Limb (tissue), 2 donors: ENCODE results near the gene LRP10.
A peak's percentile ranks its signal among the peaks of the same experiment; 100 is the strongest.
"Not testable (repeated sequence)": the region's sequence is repeated elsewhere in the genome, so short reads cannot be mapped to it uniquely, and the experiment has no call there.

Experiments
- DNase-seq, 2 donors: peaks; one replicate each; pipeline ENCODE4 v3.0.0-alpha.2; 2016; ENCODE audit errors: extremely low spot score in 2 of 2

Gene LRP10

DNA sequence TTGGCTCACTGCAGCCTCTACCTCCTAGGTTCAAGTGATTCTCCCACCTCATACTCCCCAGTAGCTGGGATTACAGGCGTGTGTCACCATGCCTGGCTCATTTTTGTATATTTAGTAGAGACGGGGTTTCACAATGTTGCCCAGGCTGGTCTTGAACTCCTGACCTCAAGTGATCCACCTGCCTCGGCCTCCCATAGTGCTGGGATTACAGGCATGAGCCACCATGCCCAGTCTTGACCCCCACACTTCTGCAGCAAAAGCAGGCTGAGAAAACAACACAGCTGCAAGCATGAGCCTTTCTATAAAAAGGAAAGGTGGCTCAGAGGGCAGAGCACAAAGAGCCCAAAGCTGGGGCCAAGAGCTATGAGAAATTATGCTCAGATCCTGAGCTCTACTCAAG is 11.2 kb upstream of the LRP10 start:
- DNase-seq = not testable (repeated sequence)

DNA sequence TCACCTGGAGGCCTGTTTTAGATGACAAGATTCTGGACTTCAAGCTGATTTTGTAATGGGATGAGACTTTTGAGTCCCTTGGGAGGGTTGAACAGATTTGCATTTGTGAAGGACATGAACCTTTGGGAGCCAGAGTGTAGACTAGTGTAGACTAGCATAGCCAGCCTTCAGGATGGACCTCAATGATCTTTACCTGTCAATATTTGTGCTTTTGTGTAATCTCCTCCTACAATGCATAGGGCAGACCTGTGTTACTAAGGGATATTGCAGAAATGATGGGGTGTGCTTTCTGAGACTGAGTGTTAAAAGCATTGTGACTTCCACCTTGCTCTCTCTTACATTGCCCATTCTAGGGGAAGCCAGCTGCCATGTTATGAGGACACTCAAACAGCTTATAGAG is 9.9 kb upstream of the LRP10 start:
- no peak for DNase-seq

DNA sequence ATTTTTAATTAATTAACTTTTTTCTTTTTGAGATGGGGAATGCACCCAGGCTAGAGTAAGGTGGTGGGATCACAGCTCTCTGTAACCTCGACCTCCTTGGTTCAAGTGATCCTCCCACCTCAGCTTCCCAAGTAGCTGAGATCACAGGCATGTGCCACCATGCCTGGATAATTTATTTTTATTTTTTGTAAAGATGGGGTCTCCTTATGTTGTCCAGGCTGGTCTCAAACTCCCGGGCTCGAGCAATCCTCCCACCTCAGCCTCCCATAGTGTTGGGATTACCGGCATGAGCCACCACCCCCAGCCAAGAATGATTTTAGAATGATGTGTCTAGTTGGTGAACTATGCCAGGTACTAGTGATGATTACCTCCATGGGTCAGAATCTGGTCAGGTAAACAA is 6.6 kb upstream of the LRP10 start:
- DNase-seq = no peak

DNA sequence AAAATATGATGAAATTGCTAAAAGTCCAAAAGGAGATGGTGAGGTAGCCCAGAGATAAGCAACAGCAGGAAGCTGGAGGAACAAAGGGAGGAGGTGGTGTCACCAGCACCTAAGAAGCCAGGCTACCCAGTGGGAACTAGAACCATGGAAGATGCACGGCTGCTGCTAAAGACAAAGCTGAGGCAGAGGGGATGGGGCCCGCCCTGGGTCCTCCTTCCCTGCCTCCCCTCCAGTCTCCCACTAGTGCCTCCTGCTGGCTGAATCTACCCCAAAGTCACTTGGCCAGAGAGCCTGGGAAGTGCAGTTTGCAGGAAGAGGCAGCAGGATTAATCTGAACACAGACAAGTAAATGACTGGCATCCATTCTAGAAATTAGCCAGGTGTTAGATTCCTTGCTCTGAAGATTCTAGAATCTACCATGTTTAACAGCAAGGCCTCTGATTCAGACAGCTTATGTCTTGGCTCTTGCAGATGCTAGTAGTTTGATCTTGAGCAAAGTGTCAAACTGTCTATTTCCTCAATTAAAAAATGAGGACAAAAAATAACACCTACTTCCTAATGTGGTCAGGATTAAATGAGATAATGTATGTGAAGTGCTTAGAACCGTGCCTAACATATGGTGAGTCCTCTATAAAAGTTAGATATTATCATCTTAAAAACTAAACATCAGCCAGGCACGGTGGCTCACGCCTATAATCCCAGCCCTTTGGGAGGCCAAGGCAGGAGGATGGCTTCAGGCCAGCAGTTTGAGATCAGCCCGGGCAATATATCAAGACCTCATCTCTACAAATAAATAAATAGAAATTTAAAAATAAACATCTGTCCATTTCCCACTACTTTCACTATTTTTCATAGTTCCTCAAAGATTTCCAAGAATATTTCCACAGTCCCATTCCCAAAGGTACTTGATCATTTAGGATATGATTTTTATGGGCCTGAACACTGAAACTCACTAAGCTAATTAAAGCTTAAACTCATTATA is 5.8 kb upstream of the LRP10 start:
- DNase-seq = no peak

DNA sequence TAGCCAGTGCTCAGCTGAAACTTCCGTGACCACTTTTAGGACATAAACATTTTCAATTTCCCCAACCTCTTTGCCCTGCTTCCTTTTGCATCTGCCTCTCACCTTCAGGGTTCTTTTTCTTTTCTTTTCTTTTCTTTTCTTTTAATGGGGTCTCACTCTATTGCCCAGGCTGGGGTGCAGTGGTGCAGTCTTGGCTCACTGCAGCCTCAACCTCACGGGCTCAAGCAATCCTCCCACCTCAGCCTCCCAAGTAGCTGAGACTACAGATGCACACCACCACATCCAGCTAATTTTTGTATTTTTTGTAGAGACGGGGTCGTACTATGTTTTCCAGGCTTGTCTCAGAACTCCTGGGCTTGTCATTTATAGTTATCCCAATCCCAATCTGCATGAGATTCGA is 4.7 kb upstream of the LRP10 start:
- no peak for DNase-seq

DNA sequence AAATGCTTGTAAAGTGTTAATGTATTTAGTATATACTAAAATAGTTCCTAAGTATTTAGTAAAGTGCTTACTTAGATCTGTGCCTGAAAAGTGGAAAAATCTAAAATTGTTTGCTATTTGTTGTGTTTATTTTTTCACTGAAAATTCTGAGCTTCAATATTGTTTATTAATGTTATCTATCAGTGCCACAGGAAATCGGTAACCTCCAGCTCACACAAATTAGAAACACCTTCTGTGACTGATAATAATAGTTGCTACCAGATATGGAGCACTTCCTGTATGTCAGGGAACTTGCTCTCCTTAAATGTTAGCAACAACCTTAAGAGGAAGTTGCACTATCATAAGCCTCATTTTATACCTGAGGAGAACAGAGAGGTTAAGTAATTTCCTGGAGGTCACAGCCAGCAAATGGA is 723 bp upstream of the LRP10 start:
- DNase-seq = no peak

DNA sequence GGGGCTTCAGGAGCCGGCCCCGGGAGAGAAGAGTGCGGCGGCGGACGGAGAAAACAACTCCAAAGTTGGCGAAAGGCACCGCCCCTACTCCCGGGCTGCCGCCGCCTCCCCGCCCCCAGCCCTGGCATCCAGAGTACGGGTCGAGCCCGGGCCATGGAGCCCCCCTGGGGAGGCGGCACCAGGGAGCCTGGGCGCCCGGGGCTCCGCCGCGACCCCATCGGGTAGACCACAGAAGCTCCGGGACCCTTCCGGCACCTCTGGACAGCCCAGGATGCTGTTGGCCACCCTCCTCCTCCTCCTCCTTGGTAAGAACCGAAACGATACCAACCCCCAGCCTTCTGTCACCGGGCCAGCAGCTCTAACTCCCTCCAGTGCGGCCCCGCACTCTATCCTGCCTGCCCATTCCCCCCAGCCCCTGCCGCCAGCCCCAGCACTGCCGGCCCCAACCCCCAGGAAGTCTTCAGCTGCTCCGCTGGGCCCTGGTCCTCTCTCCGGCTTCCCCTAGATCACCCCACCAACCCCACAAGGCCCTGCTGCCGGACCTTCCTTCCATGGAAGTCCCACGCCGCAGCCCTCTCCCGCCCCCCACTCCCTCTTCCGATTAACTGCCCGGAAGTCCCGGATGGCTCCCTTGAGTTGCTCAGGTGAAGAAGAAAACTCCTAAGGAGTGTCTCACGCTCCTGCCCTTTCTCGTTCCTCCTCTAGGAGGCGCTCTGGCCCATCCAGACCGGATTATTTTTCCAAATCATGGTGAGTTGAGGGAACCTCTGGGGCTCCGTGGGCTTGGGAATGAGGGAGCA is 693 bp downstream of the LRP10 start:
- peak; percentile 88 to 89 for DNase-seq

DNA sequence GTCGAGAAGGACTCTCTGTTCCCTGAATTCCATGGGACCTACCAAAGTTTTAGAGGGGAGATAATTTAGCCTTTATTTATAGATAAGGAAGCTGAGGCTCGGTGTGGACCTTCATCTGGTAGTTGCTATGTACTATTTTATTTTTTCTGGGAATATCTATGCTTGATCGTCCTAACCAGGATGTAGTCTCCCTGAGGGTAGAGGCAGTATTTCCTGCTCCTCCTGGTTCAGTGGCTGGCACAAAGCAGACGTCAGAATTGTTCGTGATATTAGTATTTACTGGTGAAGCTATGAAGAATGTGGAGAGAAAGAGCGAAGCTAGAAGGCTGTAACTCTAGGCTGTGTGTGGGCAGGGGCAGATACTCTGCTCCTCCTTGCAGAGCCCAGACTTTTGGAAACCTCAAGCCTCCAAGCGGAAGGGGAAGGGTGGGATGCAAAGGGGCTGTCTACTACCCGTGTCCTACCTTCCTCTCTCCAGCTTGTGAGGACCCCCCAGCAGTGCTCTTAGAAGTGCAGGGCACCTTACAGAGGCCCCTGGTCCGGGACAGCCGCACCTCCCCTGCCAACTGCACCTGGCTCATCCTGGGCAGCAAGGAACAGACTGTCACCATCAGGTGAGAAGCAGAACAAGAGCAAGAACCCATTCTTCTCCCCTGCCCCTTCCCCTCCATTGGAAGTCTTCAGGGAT is 1.4 kb downstream of the LRP10 start:
- no peak for DNase-seq

DNA sequence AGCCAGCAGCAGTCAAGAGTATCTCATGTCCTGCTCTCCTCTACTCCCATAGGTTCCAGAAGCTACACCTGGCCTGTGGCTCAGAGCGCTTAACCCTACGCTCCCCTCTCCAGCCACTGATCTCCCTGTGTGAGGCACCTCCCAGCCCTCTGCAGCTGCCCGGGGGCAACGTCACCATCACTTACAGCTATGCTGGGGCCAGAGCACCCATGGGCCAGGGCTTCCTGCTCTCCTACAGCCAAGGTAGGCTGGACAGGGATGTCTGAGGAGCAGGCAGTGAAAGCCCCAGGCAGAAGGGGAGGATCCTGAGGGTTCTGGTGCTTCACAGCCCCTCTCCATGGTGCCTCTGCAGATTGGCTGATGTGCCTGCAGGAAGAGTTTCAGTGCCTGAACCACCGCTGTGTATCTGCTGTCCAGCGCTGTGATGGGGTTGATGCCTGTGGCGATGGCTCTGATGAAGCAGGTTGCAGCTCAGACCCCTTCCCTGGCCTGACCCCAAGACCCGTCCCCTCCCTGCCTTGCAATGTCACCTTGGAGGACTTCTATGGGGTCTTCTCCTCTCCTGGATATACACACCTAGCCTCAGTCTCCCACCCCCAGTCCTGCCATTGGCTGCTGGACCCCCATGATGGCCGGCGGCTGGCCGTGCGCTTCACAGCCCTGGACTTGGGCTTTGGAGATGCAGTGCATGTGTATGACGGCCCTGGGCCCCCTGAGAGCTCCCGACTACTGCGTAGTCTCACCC is 3.6 kb downstream of the LRP10 start:
- DNase-seq = no peak

DNA sequence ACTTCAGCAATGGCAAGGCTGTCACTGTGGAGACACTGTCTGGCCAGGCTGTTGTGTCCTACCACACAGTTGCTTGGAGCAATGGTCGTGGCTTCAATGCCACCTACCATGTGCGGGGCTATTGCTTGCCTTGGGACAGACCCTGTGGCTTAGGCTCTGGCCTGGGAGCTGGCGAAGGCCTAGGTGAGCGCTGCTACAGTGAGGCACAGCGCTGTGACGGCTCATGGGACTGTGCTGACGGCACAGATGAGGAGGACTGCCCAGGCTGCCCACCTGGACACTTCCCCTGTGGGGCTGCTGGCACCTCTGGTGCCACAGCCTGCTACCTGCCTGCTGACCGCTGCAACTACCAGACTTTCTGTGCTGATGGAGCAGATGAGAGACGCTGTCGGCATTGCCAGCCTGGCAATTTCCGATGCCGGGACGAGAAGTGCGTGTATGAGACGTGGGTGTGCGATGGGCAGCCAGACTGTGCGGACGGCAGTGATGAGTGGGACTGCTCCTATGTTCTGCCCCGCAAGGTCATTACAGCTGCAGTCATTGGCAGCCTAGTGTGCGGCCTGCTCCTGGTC is 4.3 kb downstream of the LRP10 start:
- no peak for DNase-seq

DNA sequence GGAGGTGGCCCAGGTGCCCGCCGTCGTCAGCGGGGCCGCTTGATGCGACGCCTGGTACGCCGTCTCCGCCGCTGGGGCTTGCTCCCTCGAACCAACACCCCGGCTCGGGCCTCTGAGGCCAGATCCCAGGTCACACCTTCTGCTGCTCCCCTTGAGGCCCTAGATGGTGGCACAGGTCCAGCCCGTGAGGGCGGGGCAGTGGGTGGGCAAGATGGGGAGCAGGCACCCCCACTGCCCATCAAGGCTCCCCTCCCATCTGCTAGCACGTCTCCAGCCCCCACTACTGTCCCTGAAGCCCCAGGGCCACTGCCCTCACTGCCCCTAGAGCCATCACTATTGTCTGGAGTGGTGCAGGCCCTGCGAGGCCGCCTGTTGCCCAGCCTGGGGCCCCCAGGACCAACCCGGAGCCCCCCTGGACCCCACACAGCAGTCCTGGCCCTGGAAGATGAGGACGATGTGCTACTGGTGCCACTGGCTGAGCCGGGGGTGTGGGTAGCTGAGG is 5.5 kb downstream of the LRP10 start:
- DNase-seq = no peak

DNA sequence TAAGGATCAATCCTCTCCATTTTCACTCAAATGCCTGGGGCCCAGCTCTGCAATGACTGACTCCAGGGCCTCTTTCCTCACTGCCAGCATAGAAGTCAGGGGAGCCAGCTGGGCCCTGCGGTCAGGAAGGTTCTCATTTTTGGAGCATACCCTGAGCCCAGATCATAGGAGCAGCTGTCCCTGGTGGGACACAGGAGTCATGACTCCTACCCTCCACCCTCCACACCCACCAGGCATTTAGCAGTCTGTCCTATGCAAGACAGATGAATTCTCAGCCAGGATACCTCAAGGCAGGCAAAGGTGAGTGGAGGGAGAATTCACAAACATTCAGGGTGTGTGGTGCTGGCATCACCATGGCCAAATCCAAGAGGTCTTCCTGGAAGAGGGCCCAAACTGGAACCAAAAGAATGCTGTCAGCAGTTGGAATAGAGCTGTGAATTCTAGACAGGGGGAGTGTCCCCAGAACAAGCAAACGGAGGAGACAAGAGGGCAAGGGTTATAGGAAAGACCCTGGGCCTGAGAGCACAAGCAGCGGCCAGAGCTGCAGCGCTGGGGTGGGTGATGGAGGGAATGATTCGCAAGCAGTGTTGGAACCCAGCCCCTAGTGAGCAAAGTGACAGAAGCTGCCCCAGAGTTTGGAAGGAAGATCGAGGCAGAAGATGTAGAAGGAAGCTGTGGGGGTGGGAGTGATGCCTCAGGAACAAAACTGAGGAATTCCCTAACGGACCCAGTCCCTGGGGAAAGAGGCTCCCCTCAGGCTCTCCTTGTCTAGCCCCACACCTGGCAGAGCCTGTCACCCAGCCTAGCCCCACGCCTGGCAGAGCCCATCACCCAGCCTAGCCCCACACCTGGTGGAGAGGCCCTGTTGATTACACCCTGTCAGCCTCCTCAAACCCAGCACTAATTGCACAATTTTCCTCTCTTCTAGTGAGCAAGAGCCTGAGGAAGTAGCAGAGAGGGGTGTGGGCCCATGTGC is 7.0 kb downstream of the LRP10 start:
- DNase-seq = no peak

DNA sequence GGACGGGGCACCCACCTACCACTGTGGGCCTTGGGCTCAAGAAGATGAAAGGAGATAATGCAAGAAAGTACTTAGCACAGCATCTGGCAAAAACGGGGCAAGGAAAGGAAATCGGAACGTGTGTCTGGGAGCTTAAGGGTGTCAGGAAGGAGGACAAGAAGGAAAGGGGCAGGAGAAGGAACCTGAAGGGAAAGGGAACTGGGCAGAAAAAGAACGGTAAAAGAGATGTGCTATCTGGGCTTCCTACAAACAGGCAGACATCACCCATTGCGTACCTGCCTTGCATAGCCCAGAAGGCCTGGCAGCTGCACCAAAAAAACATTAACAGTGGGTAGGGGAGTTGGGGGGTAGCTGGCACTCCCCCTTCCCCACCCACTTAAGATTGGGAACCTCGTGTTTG is 10.5 kb downstream of the LRP10 start:
- no peak for DNase-seq

DNA sequence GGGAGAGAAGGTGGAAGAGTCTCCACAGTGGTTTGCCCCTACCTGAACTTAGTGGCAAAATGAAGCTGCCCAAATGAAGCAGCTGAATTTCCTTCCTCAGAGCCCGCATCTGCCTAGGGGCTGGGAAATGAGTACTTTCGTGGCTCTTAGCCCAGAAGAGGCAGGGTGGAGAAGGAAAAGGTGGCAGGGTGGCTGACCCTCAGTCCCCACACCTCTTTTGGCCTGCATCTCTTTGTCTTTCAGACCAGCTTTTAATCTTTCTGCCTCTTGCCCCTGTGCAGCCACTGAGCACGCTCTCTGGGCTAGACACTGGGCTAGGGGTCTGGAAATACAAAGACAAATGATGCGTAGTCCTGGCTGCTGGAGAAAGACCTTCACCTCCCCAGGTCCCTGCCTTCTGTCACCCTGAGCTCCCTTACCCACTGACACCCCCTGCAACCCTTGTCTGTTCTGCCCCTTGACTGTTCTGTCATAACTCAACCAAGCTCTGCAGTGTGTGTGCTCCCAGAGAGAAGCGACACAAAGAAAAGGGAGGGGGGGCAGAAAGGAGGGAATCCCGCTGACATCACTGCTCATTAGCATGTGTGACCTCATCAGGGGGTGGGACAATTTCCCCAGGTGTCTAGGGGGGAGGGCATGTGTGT is 11.1 kb downstream of the LRP10 start:
- DNase-seq = no peak

DNA sequence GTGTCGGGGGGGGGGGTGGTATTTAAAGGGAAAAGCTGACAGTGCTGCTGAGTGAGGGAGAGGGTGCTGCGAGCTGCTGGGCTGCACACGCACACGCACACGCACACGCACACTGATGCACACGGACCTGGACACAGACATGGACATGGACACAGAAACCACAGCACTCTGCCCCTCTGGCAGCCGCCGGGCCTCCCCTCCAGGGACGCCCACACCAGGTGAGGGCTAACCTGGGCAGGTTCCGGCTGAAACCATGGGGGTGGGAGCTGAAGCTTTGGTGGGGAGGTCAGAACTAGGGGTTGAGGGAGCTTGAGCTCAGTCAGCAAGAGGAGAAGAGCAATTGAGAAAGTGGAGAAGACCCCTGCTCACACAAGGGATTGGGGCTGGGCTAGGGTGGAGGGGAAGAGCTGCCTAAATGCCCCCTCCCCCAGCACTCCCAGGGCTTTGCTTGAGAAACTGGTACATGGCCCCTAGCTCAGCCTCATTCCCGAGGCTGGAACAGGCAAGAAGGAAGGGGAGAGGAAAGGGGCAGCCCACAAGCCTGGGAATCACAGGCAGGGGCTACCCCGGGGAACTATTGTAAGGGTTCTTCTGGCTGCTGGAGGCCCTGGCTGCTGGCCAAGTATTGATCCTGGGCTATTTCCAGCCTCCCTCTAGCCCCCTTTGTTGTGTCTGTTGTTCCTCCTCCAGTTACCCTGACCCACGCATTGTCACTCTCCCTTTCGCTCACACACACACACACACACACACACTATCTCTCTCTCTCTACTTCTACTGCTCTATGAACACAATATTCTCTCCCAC is 11.8 kb downstream of the LRP10 start, which contains the start of gene REM2:
TSS of gene REM2 (plus strand) at position 50 of the 804 bp plus-strand sequence. CDS start at position 116, 66 bp downstream.
- peak in 1 of 2 donors; percentile 82 for DNase-seq

DNA sequence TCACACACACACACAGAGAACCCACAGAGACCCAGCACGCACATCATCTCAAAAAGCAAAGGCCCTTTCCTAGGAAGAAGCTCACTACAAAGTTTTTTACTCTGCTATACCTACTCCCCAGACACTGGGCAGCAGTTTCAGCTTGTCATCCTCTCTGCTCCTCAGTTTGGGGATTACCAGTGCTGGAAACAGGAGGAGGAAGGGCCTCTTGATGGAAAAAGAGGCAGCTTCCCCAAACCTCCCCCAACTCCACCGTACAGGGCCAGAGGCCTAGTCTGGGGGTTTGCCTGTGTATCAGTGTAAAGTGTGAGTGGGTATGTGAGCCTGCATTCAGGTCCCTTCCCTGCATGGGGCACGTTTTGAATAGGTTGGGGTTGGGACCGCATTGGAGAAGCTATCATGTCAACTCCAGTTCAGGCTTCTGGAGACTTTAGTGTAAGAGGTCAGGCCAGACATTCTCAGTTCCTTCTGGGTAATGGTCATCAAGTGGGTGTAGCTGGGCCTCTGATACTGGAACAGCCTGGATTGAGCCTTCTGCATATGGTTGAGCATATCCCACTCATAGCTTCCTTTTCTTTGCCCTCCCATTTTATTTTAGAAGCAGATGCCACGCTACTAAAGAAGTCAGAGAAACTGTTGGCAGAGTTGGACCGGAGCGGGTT is 12.7 kb downstream of the LRP10 start:
- no peak for DNase-seq

DNA sequence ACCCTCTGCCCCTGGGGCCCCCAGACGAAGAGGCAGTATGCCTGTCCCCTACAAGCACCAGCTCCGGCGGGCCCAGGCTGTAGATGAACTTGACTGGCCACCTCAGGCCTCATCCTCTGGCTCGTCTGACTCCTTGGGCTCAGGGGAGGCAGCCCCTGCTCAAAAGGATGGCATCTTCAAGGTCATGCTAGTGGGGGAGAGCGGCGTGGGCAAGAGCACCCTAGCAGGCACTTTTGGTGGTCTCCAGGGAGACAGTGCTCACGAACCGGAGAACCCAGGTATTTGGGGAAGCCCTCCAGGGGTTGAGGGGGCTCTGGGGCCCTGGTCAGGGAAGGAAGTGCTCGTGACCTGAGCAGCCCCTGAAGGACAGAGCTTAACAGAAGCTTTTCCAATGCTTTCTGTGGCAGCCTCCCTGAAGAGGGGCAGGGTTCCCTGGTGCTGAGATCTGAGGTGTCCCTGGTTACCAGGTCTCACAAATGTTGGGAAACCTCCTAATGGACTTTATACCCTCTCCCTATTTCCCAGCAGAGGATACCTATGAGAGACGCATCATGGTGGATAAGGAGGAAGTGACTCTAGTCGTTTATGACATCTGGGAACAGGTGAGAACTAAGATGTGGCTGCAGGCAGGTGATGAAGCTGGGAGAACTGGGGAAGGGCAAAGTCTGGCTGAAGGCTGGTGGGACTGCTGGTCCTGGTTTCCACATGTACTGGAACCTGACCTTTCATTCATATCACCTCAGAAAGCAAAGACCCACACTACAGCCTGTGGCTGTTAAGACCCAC is 13.4 kb downstream of the LRP10 start:
- DNase-seq = no peak
